ENCODE data around the gene ANXA8L1. TPM values are rescaled to one million over a fixed set of nuclear protein-coding genes. Genes with fewer than 3 reads are reported as not detected.
A peak's percentile ranks its signal among the peaks of the same experiment; 100 is the strongest.
"Not testable (repeated sequence)": the region's sequence is repeated elsewhere in the genome, so short reads cannot be mapped to it uniquely, and the experiment has no call there.

Gene ANXA8L1, protein sequence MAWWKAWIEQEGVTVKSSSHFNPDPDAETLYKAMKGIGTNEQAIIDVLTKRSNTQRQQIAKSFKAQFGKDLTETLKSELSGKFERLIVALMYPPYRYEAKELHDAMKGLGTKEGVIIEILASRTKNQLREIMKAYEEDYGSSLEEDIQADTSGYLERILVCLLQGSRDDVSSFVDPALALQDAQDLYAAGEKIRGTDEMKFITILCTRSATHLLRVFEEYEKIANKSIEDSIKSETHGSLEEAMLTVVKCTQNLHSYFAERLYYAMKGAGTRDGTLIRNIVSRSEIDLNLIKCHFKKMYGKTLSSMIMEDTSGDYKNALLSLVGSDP
- total RNA-seq, result not detected
- long read RNA-seq, donor 1, result 0 reads
- long read RNA-seq, donor 2, result 0 reads

DNA sequence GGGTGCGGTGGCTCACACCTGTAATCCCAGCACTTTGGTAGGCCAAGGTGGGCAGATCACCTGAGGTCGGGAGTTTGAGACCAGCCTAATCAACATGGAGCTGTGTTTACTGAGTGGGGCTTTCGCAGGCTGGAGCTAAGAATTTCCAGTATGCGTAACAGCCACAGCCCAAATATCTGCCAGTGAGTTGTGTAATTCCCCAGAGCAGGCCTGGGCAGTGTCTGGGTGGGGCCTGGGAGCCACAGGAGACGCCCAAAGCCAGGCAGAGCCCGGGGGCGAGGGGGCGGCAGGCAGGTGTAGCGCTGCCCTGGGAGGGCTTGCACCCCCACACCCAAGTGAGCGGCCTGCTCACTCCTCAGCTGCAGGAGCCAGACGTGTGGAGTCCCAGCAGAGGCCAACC, at the start of gene ANXA8L1:
TSS of gene ANXA8L1 (plus strand) at position 371 of the 400 bp plus-strand sequence. CDS start 76 bp downstream, outside the sequence.
- ATAC-seq; H3K36me3 ChIP-seq (ENCODE audit: low read depth); H3K4me1 ChIP-seq (ENCODE audit: low read depth); H3K4me3 ChIP-seq; intact Hi-C loops (cut with DNase I, micrococcal nuclease); H3K9me3 ChIP-seq; DNase-seq: not testable (repeated sequence)

DNA sequence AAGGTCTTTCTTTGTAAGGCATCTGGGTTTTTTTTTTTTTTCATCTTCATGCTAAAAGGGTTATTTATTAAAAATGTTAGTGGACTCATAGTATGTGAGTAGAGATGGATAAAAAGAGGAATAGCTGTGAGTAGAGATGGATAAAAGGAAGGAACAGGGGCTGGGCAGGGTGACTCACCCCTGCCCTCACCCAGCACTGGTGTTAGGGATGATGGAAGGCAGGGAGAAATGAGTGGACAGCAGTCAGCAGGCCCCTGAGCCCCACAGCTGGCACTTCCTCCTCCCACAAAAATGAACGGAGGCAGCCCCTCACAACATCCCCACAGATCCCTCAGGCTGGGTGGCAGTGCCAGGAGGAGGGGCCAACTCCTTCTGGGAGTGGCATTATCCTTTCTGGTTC, 49.5 kb upstream of the ANXA8L1 start:
- DNase-seq (no peak), ATAC-seq (no peak)
- H3K36me3 ChIP-seq (ENCODE audit: low read depth), result no peaks in the 10 kb centered on the region
- H3K9me3 ChIP-seq, result no peaks in the 10 kb centered on the region
- TF ChIP-seq, protein P1, sequence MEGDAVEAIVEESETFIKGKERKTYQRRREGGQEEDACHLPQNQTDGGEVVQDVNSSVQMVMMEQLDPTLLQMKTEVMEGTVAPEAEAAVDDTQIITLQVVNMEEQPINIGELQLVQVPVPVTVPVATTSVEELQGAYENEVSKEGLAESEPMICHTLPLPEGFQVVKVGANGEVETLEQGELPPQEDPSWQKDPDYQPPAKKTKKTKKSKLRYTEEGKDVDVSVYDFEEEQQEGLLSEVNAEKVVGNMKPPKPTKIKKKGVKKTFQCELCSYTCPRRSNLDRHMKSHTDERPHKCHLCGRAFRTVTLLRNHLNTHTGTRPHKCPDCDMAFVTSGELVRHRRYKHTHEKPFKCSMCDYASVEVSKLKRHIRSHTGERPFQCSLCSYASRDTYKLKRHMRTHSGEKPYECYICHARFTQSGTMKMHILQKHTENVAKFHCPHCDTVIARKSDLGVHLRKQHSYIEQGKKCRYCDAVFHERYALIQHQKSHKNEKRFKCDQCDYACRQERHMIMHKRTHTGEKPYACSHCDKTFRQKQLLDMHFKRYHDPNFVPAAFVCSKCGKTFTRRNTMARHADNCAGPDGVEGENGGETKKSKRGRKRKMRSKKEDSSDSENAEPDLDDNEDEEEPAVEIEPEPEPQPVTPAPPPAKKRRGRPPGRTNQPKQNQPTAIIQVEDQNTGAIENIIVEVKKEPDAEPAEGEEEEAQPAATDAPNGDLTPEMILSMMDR (IDR thresholded peaks at IDR 0.05), result no peak
- intact Hi-C loops (cut with DNase I, micrococcal nuclease), result no loop called here
- no peak overlapping the region for H3K4me3 ChIP-seq
- no peaks in the 10 kb centered on the region for H3K4me1 ChIP-seq (ENCODE audit: low read depth)

DNA sequence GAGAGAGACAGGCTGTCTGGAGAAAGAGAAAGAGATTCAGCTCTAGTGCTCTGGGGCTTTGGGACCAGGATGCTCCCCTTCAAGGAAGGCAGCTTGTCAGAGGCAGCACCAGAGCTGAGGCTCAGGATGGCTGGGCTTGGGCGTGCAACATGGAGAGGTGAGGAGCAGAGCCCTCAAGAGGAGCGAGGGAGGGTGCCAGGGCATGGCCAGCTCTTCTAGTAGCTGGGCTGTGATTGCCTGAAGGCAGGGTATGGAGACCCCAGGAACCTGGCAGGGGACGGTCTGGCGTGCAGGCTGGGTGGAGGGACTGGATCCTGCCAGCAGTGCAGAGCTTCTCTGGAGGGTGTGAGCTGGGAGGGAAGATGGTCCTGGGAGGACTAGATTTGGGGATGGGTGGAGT, 48.6 kb upstream of the ANXA8L1 start:
- no peak for DNase-seq
- intact Hi-C loops (cut with DNase I, micrococcal nuclease), result no loop called here
- Histone ChIP-seq H3K4me1 (ENCODE audit: low read depth) (no peaks in the 10 kb centered on the region), H3K4me3 (no peak overlapping the region), H3K36me3 (ENCODE audit: low read depth) (no peaks in the 10 kb centered on the region), H3K9me3 (no peaks in the 10 kb centered on the region)
- no peak for ATAC-seq
- TF ChIP-seq, protein P1 (IDR thresholded peaks at IDR 0.05), result no peak

DNA sequence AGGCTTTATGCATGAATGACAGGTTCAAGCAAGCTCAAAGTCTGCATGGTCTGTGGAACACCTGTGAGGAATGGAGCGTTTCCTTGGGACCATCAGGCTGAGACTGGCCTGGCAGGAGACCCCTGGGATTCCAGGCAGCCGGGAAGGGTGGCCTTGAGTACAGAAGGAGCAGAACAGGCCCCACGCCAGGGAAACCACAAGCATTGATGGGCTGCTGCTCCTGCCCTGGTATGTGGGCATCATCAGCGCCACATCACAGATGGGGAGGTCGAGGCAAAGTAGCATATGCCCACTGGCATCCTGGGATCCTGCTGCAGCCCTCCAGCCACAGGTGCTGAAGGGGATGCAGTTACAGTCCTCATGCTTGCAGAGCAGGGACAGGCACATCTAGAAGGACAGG, 47.9 kb upstream of the ANXA8L1 start:
- DNase-seq (no peak), ATAC-seq (no peak)
- H3K9me3 ChIP-seq, result no peaks in the 10 kb centered on the region
- TF ChIP-seq, protein P1 (IDR thresholded peaks at IDR 0.05), result no peak
- no peaks in the 10 kb centered on the region for H3K36me3 ChIP-seq (ENCODE audit: low read depth)
- H3K4me3 ChIP-seq, result no peak overlapping the region
- intact Hi-C loops (cut with DNase I, micrococcal nuclease), result no loop called here
- no peaks in the 10 kb centered on the region for H3K4me1 ChIP-seq (ENCODE audit: low read depth)

DNA sequence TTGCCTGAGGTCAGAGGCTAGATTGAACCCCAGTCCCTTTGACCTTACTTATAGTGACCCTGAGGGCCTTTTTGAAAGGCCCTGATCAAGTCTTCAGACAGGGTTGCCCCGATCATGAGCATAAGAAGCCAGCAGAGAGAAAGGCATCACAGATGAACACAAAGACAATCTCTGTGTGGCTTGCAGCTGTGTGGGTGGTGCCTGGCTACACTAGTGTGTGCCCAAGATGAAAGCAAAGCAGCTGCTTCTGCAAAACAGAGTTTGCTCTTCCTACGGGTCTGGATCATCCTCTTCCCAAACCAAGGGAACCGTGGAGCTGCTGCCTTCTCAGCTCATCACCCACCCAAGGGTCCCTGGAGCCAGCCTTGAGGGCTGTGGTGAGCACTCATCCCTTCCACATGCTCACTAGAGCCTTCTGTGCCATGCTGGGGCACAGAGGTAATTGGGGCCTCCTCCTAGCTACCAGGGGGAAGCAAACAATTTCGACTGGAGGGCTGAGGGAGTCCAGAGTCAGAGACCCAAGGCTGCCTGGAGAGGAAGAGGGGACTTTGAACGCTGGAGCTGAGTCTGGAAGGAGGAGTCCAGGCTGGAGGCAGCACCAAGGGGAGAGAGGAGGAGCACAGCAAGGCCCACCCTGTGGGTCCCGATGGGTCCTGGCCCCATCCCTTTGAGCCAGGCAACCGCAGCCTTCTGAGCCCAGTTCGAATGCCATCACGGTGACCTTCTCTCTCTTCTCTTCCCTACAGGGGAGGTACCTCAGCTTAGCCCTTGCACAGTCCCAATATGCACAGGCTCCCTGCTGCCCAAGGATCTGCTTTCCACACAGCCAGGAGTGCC, 46.5 kb upstream of the ANXA8L1 start:
- DNase-seq, result no peak
- Histone ChIP-seq H3K4me3 (no peak overlapping the region), H3K36me3 (ENCODE audit: low read depth) (no peaks in the 10 kb centered on the region), H3K4me1 (ENCODE audit: low read depth) (no peaks in the 10 kb centered on the region), H3K9me3 (no peaks in the 10 kb centered on the region)
- ATAC-seq, result no peak
- intact Hi-C loops (cut with DNase I, micrococcal nuclease), result no loop called here
- TF ChIP-seq, protein P1 (IDR thresholded peaks at IDR 0.05), result no peak

DNA sequence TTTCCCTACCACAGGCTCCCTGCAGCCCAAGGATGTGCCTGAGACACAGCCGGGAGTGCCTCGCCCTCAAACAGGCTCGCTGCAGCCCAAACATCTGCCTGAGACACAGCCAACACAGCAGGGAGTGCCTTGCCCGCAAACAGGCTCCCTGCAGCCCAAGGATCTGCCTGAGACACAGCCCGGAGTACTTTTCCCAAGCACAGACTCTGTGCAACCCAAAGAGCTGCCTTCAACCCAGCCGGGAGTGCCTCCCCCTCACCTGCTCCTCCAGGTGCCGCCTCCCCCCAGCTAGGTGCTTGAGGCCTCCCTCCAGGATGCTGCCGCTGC, 45.9 kb upstream of the ANXA8L1 start:
- DNase-seq, result no peak
- no peaks in the 10 kb centered on the region for H3K4me1 ChIP-seq (ENCODE audit: low read depth)
- TF ChIP-seq, protein P1 (IDR thresholded peaks at IDR 0.05), result no peak
- no peaks in the 10 kb centered on the region for H3K36me3 ChIP-seq (ENCODE audit: low read depth)
- no peaks in the 10 kb centered on the region for H3K9me3 ChIP-seq
- ATAC-seq, result peak; percentile 37
- H3K4me3 ChIP-seq, result no peak overlapping the region
- intact Hi-C loops (cut with DNase I, micrococcal nuclease), result no loop called here
